Esophagus muscularis mucosa (tissue), 4 donors: ENCODE results near the gene CTF1. TPM values are rescaled to one million over a fixed set of nuclear protein-coding genes. Genes with fewer than 3 reads are reported as not detected.

Experiments
- DNase-seq: peaks from one replicate; pipeline ENCODE4 v3.0.0-alpha.2; 2017; ENCODE audit errors: extremely low spot score
- H3K27ac ChIP-seq, 4 donors: fragments of 200-600 bp; sonication (generic); replicated peaks in 1 of 4; 1 replicate in 3 of 4; 2 replicates in 1 of 4; pipeline ENCODE4 v1.5.1; 2016 to 2019; ENCODE audit warnings: mild to moderate bottlenecking in 1 of 4
- H3K27me3 ChIP-seq, 4 donors: fragments of 200-600 bp; sonication (generic); one replicate each; pipeline versions ENCODE4 v1.5.1 to v1.6.0; 2016 to 2019
- H3K36me3 ChIP-seq, 4 donors: fragments of 200-600 bp; sonication (generic); one replicate each; pipeline ENCODE4 v1.5.1; 2016 to 2019
- H3K4me1 ChIP-seq, 4 donors: fragments of 200-600 bp; sonication (generic); one replicate each; pipeline ENCODE4 v1.5.1; 2016 to 2019
- H3K4me3 ChIP-seq, 4 donors: fragments of 200-600 bp; sonication (generic); 1 replicate in 2 of 4; 2 replicates in 2 of 4; pipeline ENCODE4 v1.5.1; 2016 to 2019; ENCODE audit warnings: mild to moderate bottlenecking in 4 of 4, moderate library complexity in 1 of 4
- H3K9me3 ChIP-seq, 4 donors: fragments of 200-600 bp; sonication (generic); 1 replicate in 3 of 4; 2 replicates in 1 of 4; pipeline ENCODE4 v1.5.1; 2016 to 2019
- EP300 ChIP-seq: sonication (generic); formaldehyde crosslinking; IDR thresholded peaks from one replicate; pipeline ENCODE4 v1.6.1; 2017; ENCODE audit warnings: antibody characterized with exemption
- POLR2A ChIP-seq: fragments of 450-650 bp; IDR thresholded peaks from one replicate; pipeline ENCODE4 v1.6.1; 2017; ENCODE audit warnings: antibody characterized with exemption, moderate library complexity, mild to moderate bottlenecking, low read depth
- POLR2AphosphoS5 ChIP-seq, 2 donors: sonication (generic); formaldehyde crosslinking; IDR thresholded peaks; one replicate each; pipeline ENCODE4 v1.6.1; 2017; ENCODE audit warnings: antibody characterized with exemption in 2 of 2
- WGBS: methylation state at CpG from one replicate; pipeline ENCODE4 v1.1.5; 2018; 5-methylcytosine and 5-hydroxymethylcytosine counted together
- intact Hi-C: fragments of 100-400 bp; cut with DNase I; formaldehyde crosslinking; loops from one replicate; pipeline ENCODE4 v1.15.1; 2023
- total RNA-seq, 4 donors: library from RNA; depleted of rRNA; stranded (reverse); fragments of >200 nt; gene quantifications; one replicate each; pipeline versions ENCODE4 v1.1.0 to v1.2.1, GENCODE V29; 2016
- TF ChIP-seq, protein P1 (sequence below), 3 experiments: fragments of 200-600 bp in 2 of 3; fragments of 450-650 bp in 1 of 3; sonication (generic) in 2 of 3; IDR thresholded peaks; one replicate each; pipeline ENCODE4 v1.5.1; 2017 to 2019; ENCODE audit warnings: antibody characterized with exemption in 3 of 3, mild to moderate bottlenecking in 2 of 3, moderate library complexity in 1 of 3

CTF1 gene
- total RNA-seq, 4 donors from 2014 or later: 6.2 to 18.8 (median 10.9) TPM

DNA sequence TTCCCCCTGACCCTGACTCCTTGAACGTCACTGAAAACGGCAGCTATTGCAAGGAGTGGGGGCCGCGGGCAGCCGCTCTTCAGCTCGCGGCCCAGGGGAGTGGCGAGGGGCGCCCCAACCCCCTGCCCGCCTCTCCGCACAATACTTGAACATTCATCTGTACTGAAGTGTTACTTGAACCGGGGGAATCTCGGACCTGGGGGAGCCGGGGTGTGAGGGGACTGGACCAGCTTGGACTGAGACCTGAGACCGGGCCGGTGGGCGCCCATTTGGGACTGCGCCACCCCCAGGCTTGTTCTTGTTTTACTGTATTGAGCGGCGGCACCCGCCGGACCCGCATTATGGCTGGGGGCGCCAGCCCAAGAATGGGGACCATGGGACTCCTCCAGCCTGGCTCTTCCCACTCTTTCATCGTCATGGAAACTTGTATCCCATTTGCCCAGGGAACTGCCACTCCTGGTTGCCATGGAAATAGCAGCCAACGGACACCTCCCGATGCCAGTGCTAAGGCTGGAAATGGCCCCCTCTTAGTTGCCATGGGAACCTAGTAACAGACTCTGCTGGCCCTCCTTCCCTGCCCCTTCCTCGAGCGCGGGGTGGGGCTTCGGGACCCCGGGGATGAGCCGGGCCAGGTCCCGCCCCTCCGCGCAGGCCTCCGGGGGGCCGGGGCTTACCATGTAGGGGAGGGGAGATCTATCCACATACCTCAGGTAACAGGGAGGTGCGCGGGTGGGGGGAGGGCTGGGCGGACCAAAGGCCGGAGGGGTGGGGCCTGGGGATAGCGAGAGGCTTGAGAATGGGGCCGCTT, 51.6 kb downstream of the CTF1 start:
- peaks cover 0 to 33% (median 20%) of the 10 kb centered on the region in 4 donors for H3K36me3 ChIP-seq
- no peaks in the 10 kb centered on the region for H3K9me3 ChIP-seq
- no peaks in the 10 kb centered on the region for H3K27me3 ChIP-seq
- intact Hi-C loops: no loop called here
- peaks cover 21 to 51% (median 45%) of the 10 kb centered on the region in 4 donors for H3K4me1 ChIP-seq
- DNase-seq: peak; percentile 96
- peak overlapping the region; percentile 91 to 99 (median 92) for H3K27ac ChIP-seq
- 25% methylated on average over 31 of the region's 44 CpGs for WGBS
- peak overlapping the region; percentile 83 to 98 (median 96) for H3K4me3 ChIP-seq
- TF ChIP-seq POLR2AphosphoS5 (IDR thresholded peaks at IDR 0.05): peak; percentile 41 to 45
- TF ChIP-seq, protein P1, sequence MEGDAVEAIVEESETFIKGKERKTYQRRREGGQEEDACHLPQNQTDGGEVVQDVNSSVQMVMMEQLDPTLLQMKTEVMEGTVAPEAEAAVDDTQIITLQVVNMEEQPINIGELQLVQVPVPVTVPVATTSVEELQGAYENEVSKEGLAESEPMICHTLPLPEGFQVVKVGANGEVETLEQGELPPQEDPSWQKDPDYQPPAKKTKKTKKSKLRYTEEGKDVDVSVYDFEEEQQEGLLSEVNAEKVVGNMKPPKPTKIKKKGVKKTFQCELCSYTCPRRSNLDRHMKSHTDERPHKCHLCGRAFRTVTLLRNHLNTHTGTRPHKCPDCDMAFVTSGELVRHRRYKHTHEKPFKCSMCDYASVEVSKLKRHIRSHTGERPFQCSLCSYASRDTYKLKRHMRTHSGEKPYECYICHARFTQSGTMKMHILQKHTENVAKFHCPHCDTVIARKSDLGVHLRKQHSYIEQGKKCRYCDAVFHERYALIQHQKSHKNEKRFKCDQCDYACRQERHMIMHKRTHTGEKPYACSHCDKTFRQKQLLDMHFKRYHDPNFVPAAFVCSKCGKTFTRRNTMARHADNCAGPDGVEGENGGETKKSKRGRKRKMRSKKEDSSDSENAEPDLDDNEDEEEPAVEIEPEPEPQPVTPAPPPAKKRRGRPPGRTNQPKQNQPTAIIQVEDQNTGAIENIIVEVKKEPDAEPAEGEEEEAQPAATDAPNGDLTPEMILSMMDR (IDR thresholded peaks at IDR 0.05): no peak

DNA sequence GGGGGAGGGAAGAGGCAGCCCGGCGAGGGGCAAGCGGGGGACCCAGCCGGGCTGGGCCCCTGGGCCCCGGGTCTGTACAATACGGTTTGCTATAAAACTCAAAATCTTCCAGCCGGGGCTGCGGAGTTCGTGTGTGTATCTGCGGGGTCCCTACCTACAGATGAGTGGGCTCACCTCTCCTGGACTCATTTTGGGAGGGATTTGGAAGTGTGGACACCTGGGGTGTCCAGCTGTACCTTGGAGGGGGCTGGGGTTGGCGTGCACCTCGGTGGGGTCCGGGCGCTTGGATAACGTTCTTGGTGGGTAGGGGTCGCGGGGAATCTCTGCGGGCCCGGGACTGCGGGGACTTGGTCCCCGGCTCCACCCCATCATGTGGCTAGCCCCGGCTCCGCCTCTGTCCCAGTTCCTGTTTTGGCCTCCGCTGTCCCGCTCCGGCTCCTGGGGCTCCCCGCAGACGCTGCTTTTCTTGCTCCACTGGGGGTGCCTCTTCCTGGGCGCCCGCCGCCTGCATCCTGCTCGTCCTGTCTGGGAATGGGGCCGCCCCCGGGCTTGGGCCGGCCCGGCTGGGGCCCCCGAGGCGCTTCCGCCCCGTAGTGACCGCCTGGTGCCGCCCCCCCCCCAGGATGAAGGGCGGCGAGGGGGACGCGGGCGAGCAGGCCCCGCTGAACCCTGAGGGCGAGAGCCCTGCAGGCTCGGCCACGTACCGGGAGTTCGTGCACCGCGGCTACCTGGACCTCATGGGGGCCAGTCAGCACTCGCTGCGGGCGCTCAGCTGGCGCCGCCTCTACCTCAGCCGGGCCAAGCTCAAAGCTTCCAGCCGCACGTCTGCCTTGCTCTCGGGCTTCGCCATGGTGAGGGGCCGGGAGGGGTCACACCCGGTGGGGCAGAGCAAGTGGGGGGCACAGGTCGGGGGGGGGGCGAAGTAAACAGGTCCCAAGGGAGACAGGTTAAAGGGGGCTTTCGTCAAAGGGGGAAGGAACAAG, 52.5 kb downstream of the CTF1 start, which contains the start of gene ORAI3:
ORAI3 (plus strand) TSS at position 402 of the 983 bp plus-strand sequence; CDS start at position 624, 222 bp downstream.
- intact Hi-C loops: no loop called here
- Histone ChIP-seq H3K4me1 (peaks cover 27 to 60% (median 54%) of the 10 kb centered on the region in 4 donors), H3K36me3 (peaks cover 0 to 32% (median 20%) of the 10 kb centered on the region in 4 donors), H3K27ac (peak within 1 kb of the TSS; percentile 91 to 99 (median 92)), H3K9me3 (no peaks in the 10 kb centered on the region), H3K4me3 (peak within 1 kb of the TSS; percentile 83 to 98 (median 96)), H3K27me3 (no peaks in the 10 kb centered on the region)
- DNase-seq: no peak
- WGBS: 0% methylated on average over 16 of the region's 70 CpGs
- TF ChIP-seq EP300 (no peak), POLR2AphosphoS5 (IDR thresholded peaks at IDR 0.05) (peak; percentile 72 to 83), POLR2A (peak; percentile 58)
- TF ChIP-seq, protein P1 (IDR thresholded peaks at IDR 0.05): no peak

DNA sequence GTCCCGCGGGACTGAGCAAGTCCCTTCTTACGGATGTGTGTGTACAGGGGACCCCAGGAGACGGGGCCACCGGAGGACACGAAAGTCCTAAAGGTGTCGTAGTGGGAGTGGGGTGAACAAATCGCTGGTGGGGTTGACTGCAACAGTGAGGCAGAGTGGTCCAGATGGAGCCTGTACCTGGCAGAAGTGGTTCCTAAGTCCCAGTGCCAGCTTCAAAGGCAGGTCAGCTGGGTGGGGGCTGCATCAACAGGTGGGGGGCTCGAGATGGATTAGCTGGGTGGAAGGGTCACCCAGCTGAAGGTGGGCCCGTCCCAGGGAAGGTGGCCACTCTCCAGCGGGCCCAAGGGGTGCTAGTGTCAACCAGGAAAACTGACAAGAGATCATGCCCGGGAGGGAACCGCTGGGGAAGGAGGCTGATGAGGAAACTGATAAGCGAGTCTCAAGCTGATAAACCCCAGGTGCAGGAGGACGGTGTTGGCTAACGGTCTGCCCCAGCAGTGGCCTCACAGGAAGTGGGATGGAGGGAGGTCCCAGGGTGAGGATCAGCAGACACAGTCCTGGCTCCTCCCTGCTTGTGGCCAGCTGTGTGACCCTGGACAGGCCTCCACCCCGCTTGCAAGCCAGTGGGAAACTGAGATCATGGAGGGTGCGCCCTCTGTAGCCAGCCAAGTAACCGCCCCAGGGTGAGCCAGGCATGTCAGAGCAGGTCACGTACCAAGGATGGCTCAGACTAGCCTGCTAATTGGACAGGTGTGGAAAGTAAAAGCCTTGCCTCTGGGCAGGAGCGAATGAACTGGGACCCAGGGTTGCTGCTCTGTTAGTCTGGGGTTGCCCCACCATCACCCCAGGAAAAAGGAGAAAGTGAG, 53.5 kb downstream of the CTF1 start:
- TF ChIP-seq EP300 (no peak), POLR2AphosphoS5 (IDR thresholded peaks at IDR 0.05) (peak; percentile 81 to 90), POLR2A (peak; percentile 56)
- TF ChIP-seq, protein P1 (IDR thresholded peaks at IDR 0.05): no peak
- peak; percentile 95 for DNase-seq
- Histone ChIP-seq H3K36me3 (peaks cover 0 to 25% (median 12%) of the 10 kb centered on the region in 4 donors), H3K4me3 (peak overlapping the region; percentile 83 to 98 (median 96)), H3K9me3 (no peaks in the 10 kb centered on the region), H3K27me3 (no peaks in the 10 kb centered on the region), H3K27ac (peak overlapping the region; percentile 91 to 99 (median 92)), H3K4me1 (peaks cover 28 to 62% (median 57%) of the 10 kb centered on the region in 4 donors)
- 10% methylated on average over 21 of the region's 21 CpGs for WGBS
- intact Hi-C loops: no loop called here

DNA sequence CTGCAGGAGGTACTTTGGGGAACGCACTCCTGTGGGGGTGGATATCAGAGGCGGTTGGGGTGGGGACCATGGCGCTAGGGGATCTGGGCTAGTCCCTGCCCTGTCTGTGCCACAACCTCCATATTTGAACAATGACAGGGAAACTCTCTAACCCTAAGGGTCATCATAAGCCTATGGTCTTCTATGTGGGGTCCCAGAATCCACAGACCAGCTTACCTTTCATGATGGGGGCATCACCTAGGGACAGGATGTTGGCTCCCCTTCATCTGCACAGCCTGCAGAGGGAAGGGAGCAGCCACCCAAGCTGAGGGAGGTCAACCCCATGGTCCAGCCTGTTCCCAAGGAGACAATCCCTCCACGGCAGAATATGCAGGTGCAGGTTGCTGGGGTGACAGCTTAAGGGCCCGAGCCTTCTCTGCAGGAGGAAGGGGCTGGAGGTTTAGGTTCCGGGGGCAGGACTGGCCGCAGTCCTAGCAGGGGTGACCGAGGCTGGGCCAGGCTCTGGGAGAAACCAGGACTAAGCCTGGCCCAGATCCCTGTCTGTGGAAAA, 54.2 kb downstream of the CTF1 start:
- TF ChIP-seq POLR2A: no peak
- Histone ChIP-seq H3K4me1 (peaks cover 28 to 62% (median 57%) of the 10 kb centered on the region in 4 donors), H3K4me3 (peak overlapping the region; percentile 83 to 98 (median 96)), H3K27me3 (no peaks in the 10 kb centered on the region), H3K36me3 (peaks cover 0 to 20% (median 10%) of the 10 kb centered on the region in 4 donors), H3K9me3 (no peaks in the 10 kb centered on the region), H3K27ac (peak overlapping the region; percentile 91 to 99 (median 92))
- 71% methylated on average over 8 of the region's 8 CpGs for WGBS
- DNase-seq: no peak
- intact Hi-C loops: no loop called here
